HG03135 (cell line): ENCODE data around the gene KTN1.
A peak's percentile ranks its signal among the peaks of the same experiment; 100 is the strongest.

ENCODE experiments used
- ATAC-seq: cut with Tn5 transposase; IDR thresholded peaks from one replicate; pipeline ENCODE4 v1.9.1; 2021; ENCODE audit warnings: mild to moderate bottlenecking, moderate library complexity; ENCODE audit not compliant: unreplicated experiment

Gene KTN1

DNA sequence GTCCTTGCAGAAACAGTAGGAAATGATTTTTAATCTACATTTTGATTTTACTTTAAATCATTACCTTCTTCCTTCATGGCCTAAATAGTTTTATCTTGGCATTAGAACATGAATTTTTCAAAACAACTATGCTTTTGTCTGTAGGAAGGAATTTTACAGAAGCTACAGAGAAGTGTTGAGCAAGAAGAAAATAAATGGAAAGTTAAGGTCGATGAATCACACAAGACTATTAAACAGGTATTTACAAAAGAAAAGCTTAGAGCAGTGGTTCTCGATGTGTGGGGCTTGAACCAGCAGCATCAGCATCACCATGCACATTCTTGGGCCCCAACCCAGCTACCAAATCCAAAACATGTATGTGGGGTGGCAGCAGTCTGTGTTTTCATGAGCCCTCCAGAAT, 91.6 kb downstream of the KTN1 start:
- ATAC-seq = no peak

GRCh38 chr14:55673048-55673447, 93.0 kb downstream of the KTN1 start:
- no peak for ATAC-seq

GRCh38 chr14:55681096-55681495, 101.1 kb downstream of the KTN1 start:
- no peak for ATAC-seq

DNA sequence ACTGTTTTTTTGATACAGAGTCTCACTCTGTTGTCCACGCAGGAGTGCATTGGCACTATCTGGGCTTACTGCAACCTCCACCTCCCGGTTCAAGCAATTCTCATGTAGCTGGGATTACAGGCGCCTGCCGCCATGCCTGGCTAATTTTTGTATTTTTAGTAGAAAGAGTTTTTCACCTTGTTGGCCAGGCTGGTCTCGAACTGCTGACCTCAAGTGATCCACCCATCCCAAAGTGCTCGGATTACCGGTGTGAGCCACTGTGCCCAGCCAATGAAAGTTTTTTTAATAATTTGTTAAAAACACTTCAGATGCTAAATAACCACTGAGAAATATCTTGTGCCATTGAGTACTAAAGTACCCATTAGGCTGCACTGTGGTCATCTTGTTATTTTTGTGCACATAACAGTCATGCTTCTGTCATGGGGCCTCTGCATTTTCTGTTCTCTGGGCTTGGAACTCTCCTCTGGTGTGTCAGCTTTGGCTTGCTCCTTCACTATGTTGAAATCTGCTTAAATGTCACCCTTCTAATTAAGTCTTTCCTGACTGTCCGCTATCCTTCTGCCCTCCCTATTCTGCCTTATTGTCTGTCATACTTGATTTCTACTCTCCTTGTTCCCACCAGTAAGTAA, 105.1 kb downstream of the KTN1 start:
- no peak for ATAC-seq

- ATAC-seq = no peak
Measured at GRCh38 chr14:55686713-55687112, 106.7 kb downstream of the KTN1 start.

- ATAC-seq = no peak
Measured at GRCh38 chr14:55688566-55688965, 108.6 kb downstream of the KTN1 start.

GRCh38 chr14:55689981-55690871, 110.2 kb downstream of the KTN1 start:
- ATAC-seq = no peak

DNA sequence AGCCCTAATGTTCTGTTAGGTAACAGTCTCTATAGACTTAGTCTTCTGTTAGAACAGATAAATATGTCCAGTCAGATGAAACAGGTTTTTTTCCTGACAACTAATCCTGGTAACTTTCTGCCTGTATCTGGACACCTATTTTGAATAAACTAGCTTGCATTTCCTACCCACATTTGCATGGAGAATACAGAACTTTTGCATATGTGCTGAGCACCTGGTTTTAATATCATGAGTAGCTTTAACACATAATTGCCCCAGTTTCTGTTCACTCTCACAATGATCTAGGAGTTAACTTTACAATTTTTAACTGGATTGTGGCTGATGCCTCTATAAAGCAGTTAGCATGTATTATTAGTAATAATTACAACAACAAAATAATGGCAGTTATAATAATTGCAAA, 111.7 kb downstream of the KTN1 start:
- no peak for ATAC-seq

- no peak for ATAC-seq
Measured at GRCh38 chr14:55693904-55694303, 113.9 kb downstream of the KTN1 start.

DNA sequence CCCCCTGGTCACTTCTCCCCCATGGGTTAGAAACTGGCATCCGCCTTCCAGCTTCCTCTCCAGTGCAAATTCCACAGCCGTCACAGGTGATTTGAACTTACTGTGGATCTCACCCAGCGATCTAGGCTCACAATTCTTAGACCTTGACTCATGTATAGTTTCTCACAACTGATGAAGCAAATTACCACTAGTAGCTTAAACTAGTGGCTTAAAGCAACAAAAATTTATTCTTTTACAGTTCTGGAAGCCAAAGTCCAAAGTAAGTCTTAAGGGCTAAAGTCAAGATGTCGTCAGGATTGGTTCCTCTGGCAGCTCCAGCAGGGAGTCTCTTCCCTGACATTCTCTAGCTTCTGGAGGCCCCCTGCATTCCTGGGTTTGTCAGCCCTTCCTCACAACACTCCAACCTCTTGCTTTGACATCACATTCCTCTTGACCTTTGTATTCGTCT, 117.4 kb downstream of the KTN1 start:
- no peak for ATAC-seq

GRCh38 chr14:55698051-55698450, 118.0 kb downstream of the KTN1 start:
- no peak for ATAC-seq

- no peak for ATAC-seq
Measured at GRCh38 chr14:55699131-55700057, 119.4 kb downstream of the KTN1 start.

- ATAC-seq = peak; percentile 97
Measured at GRCh38 chr14:55701638-55702037, 121.6 kb downstream of the KTN1 start.

- no peak for ATAC-seq
Measured at GRCh38 chr14:55702511-55702910, 122.5 kb downstream of the KTN1 start.

DNA sequence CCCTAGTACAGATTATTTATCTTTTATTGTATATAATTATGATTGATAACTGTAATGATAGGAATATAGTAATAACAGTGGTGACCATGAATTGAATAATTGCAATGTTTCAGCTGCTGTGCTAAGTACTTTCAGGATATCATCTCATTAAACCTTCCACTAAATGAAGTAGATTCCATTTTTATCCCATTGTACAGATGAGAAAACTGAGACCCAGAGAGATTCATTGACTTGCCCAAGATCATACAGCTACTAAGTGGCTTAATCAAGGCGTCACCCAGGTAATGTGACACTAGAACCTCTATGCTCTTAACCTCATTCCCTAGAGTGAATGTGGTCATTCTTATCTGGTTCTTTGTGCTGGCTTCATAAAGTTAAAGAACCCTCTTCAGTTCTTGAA, 124.6 kb downstream of the KTN1 start:
- no peak for ATAC-seq

DNA sequence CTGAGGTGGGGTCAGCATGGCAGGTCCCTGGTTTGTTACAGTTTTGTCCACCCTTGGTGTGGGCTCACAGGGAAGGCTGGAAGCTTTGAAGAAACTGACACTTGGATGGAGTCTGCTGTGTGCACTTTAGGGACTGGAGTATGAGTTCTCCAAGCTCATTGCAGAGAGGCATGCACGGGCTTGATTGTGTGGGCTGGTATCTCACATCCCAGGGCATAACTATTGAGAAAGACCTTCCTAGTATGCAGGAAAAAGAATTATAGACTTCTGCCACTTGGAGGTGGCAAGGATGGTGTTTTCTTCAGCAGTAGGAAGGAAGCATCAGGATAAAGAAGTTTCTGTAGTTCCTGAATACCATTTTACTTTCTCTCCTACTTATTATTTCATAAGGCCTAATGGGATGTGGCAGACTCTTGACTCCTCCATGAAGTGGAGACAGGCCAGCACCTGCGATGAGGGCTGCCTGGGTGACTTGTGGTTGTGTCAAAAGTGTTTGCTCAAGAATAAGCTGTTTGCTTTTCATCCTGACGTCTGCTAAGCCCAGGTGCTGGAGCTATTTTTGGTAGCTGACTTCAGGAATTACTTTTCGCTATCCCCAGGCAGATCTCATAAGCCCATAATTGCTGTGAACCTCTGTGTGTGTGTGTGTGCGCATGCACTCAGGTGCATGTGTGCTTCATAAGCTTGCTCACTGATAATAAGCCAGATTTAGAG, 125.8 kb downstream of the KTN1 start:
- ATAC-seq = no peak

DNA sequence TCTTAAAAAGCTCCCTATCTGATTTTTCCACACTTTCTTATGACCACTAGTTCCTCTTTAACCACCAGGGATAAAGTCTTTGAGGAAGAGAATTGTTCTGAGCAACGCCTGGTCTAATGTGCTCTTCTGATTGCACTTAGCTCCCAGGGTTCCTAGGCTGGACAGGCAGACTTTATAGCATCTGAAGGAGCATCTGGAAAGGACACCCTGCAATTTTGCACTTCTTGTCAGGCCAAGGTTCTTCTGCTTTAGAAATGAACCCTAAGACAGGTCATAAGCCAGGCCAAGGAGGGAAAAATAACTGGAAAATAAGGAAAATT, 126.3 kb downstream of the KTN1 start:
- no peak for ATAC-seq

DNA sequence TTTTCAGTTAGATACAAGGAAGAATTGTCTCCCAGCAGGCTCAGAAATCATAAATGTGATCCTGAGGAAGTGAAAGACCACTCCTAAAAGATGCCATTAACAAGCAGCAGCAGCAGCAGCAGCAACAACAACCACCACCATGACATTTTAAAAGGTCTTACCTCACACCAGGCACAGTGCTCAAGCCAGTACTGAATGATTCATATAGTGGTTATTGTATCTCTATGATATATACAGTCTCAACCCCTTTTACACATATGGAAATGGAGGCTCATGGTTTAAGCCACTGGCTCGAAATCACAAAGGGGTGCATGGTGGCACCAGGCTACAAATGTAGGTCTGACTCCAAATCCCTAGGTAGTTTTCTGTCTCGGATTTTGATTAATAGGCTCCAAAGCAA, 126.9 kb downstream of the KTN1 start:
- no peak for ATAC-seq

GRCh38 chr14:55707365-55707804, 127.4 kb downstream of the KTN1 start:
- ATAC-seq = no peak

DNA sequence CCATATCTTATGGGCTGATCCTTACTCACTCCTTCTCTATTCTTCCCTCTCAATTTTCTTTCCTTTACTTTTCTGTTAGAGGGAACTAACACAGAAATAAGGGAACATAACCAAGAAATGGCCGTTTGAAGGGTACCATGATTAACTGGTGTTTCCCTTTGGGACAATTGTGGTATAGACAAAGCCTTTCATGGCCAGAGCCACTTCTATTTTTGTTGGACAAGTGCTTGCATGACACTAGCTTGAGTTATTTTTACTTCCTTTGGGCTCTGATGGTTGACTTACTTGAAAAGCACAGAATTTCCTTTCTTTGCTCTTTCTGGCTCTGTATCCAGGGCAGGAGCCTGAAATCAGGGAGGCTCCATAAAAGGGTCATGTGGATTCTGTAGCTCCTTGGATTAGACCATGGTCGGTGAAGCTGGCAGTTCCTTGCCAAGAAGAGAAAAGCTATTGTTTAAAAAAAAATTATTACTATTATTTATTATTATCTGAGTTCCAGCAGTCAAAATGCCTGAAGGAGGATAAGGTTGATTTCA, 130.6 kb downstream of the KTN1 start:
- no peak for ATAC-seq
